HCT116 (cell line): ENCODE data around the gene SLC8A1. TPM values are rescaled to one million over a fixed set of nuclear protein-coding genes. Genes with fewer than 3 reads are reported as not detected.

Source experiments
- ATAC-seq: fragments of 200-7000 bp; cut with Tn5 transposase; 2 replicates; pipeline ENCODE4 v1.9.1; 2020; ENCODE audit warnings: mild to moderate bottlenecking, moderate library complexity
- BruUV-seq: library from RNA; stranded (reverse); fragments of 400-500 nt; replicated peaks from 2 replicates; lab custom pipeline; 2021; lab: Mats Ljungman, UMichigan
- CTCF ChIA-PET: fragments of 300-600 bp; sonication (Branson Sonifier 250); formaldehyde crosslinking; loops from one replicate; lab custom pipeline; 2021; ENCODE audit warnings: antibody characterized with exemption; lab: Charles Lee
- POLR2A ChIA-PET: fragments of 300-600, 350-600 bp; sonication (Branson Sonifier 250); formaldehyde crosslinking; loops from one replicate; lab custom pipeline; 2021; ENCODE audit warnings: antibody characterized with exemption; lab: Charles Lee
- RAD21 ChIA-PET, 2 experiments: fragments of 300-600 bp; sonication (Branson Sonifier 250); formaldehyde crosslinking; loops; one replicate each; lab custom pipeline; 2023; ENCODE audit warnings: low total read pairs in 2 of 2; ENCODE audit not compliant: uncharacterized antibody in 2 of 2, unreplicated experiment in 2 of 2, low non-redundant PET in 1 of 2; lab: Charles Lee
- DNase-seq: peaks from one replicate; pipeline ENCODE4 v3.0.0-alpha.2; 2010; ENCODE audit warnings: low read depth, low spot score
- H2AFZ ChIP-seq: fragments of 200-600 bp; shearing (Covaris generic), sonication (generic); 2 replicates; pipeline ENCODE4 v1.6.1; 2017; ENCODE audit warnings: low read depth, mixed run types, mixed read lengths, antibody characterized with exemption, low read length; ENCODE audit not compliant: poor library complexity, severe bottlenecking
- H3K27ac ChIP-seq: 2 replicates; pipeline ENCODE4 v1.5.1; 2012; ENCODE audit warnings: low read depth, low read length
- H3K27me3 ChIP-seq: fragments of 200-600 bp; sonication (generic); 2 replicates; pipeline ENCODE4 v1.6.1; 2016; ENCODE audit warnings: mixed run types, low read length, mixed read lengths; ENCODE audit not compliant: insufficient read depth
- H3K36me3 ChIP-seq, 2 experiments: fragments of 200-500 bp in 1 of 2; fragments of 200-600 bp in 1 of 2; sonication (Bioruptor generic) in 1 of 2; sonication (generic) in 1 of 2; 2 replicates each; pipeline versions ENCODE4 v1.5.1 to v1.6.1; 2014 to 2016; ENCODE audit warnings: low read length in 2 of 2, inconsistent platforms in 1 of 2, mixed read lengths in 1 of 2, mixed run types in 1 of 2; ENCODE audit not compliant: insufficient read depth in 2 of 2, control insufficient read depth in 1 of 2
- H3K4me1 ChIP-seq, 2 experiments: fragments of 200-600 bp in 1 of 2; sonication (generic) in 1 of 2; 2 replicates each; pipeline versions ENCODE4 v1.5.1 to v1.6.1; 2012 to 2017; ENCODE audit warnings: low read length in 2 of 2, inconsistent platforms in 1 of 2, mild to moderate bottlenecking in 1 of 2, mixed read lengths in 1 of 2, mixed run types in 1 of 2, moderate library complexity in 1 of 2; ENCODE audit not compliant: insufficient read depth in 2 of 2, control insufficient read depth in 1 of 2
- H3K4me2 ChIP-seq: fragments of 200-600 bp; sonication (generic); 2 replicates; pipeline ENCODE4 v1.6.1; 2017; ENCODE audit warnings: mixed run types, low read length, mixed read lengths
- H3K4me3 ChIP-seq, 2 experiments: fragments of 200-600 bp in 1 of 2; sonication (generic) in 1 of 2; replicated peaks in 1 of 2; 2 replicates each; pipeline ENCODE4 v1.5.1; 2011 to 2016; ENCODE audit warnings: low read length in 2 of 2, control low read depth in 1 of 2, low read depth in 1 of 2, mild to moderate bottlenecking in 1 of 2, mixed read lengths in 1 of 2, mixed run types in 1 of 2
- H3K79me2 ChIP-seq: fragments of 200-600 bp; sonication (generic); 2 replicates; pipeline ENCODE4 v1.6.1; 2017; ENCODE audit warnings: mild to moderate bottlenecking, mixed run types, low read length, moderate library complexity, mixed read lengths; ENCODE audit not compliant: insufficient read depth
- H3K9ac ChIP-seq: fragments of 200-600 bp; sonication (generic); 2 replicates; pipeline ENCODE4 v1.6.1; 2016; ENCODE audit warnings: low read length, mixed read lengths
- H3K9me2 ChIP-seq: fragments of 200-600 bp; sonication (generic), shearing (Covaris generic); 2 replicates; pipeline ENCODE4 v1.6.1; 2017; ENCODE audit warnings: mixed run types, mild to moderate bottlenecking, moderate library complexity; ENCODE audit not compliant: insufficient read depth
- H3K9me3 ChIP-seq, 2 experiments: fragments of 200-500 bp in 1 of 2; fragments of 200-600 bp in 1 of 2; sonication (Bioruptor generic) in 1 of 2; sonication (generic) in 1 of 2; 2 replicates each; pipeline ENCODE4 v1.6.1; 2014 to 2017; ENCODE audit warnings: low read length in 2 of 2, mixed read lengths in 2 of 2, inconsistent platforms in 1 of 2, low read depth in 1 of 2, mild to moderate bottlenecking in 1 of 2, mixed run types in 1 of 2, moderate library complexity in 1 of 2; ENCODE audit not compliant: control insufficient read depth in 1 of 2, insufficient read depth in 1 of 2
- H4K20me1 ChIP-seq: fragments of 200-600 bp; sonication (generic), shearing (Covaris generic); 2 replicates; pipeline ENCODE4 v1.6.1; 2017; ENCODE audit warnings: mixed run types, mild to moderate bottlenecking, moderate library complexity; ENCODE audit not compliant: insufficient read depth
- CBX3 ChIP-seq: IDR thresholded peaks from 2 replicates; pipeline ENCODE4 v1.6.1; 2012; ENCODE audit warnings: low read depth
- CTCF ChIP-seq, 3 experiments: fragments of 200-600 bp in 1 of 3; sonication (generic) in 1 of 3; IDR thresholded peaks in 2 of 3; conservative IDR thresholded peaks in 1 of 3; 2 replicates each; pipeline ENCODE4 v1.5.1; 2012 to 2017; ENCODE audit warnings: low read depth in 2 of 3, low read length in 2 of 3, antibody characterized with exemption in 1 of 3, borderline replicate concordance in 1 of 3, control low read depth in 1 of 3, mild to moderate bottlenecking in 1 of 3, mixed read lengths in 1 of 3, mixed run types in 1 of 3, moderate library complexity in 1 of 3; ENCODE audit not compliant: insufficient read depth in 1 of 3
- EGR1 ChIP-seq: IDR thresholded peaks from 2 replicates; pipeline ENCODE4 v1.6.1; 2012; ENCODE audit warnings: low read depth
- ELF1 ChIP-seq: IDR thresholded peaks from 2 replicates; pipeline ENCODE4 v1.6.1; 2012; ENCODE audit warnings: low read depth, borderline replicate concordance
- EZH2 ChIP-seq: fragments of 200-600 bp; sonication (generic); IDR thresholded peaks from 2 replicates; pipeline ENCODE4 v1.6.1; 2017; ENCODE audit warnings: antibody characterized with exemption, mixed run types
- EZH2phosphoT487 ChIP-seq: fragments of 200-600 bp; IDR thresholded peaks from 2 replicates; pipeline ENCODE4 v1.6.1; 2018; ENCODE audit warnings: antibody characterized with exemption, borderline replicate concordance
- FOSL1 ChIP-seq: IDR thresholded peaks from 2 replicates; pipeline ENCODE4 v1.6.1; 2012; ENCODE audit warnings: low read depth
- JUND ChIP-seq: IDR thresholded peaks from 2 replicates; pipeline ENCODE4 v1.6.1; 2012
- MAX ChIP-seq: IDR thresholded peaks from 2 replicates; pipeline ENCODE4 v1.6.1; 2012
- POLR2A ChIP-seq: IDR thresholded peaks from 2 replicates; pipeline ENCODE4 v1.7.0; 2011; ENCODE audit warnings: borderline replicate concordance; ENCODE audit not compliant: insufficient read depth, insufficient read length; ENCODE audit errors: extremely low read depth
- POLR2AphosphoS5 ChIP-seq: IDR thresholded peaks from 2 replicates; pipeline ENCODE4 v1.6.1; 2011; ENCODE audit warnings: mild to moderate bottlenecking, low read depth, low read length, moderate library complexity
- RAD21 ChIP-seq: IDR thresholded peaks from 2 replicates; pipeline ENCODE4 v1.6.1; 2012; ENCODE audit warnings: low read depth, mild to moderate bottlenecking
- REST ChIP-seq: IDR thresholded peaks from 2 replicates; pipeline ENCODE4 v1.6.1; 2012; ENCODE audit warnings: low read depth
- SIN3A ChIP-seq: IDR thresholded peaks from 2 replicates; pipeline ENCODE4 v1.6.1; 2012; ENCODE audit warnings: low read depth
- SRF ChIP-seq: IDR thresholded peaks from 2 replicates; pipeline ENCODE4 v1.6.1; 2012; ENCODE audit warnings: low read depth
- ZFX ChIP-seq: fragments of 450-650 bp; IDR thresholded peaks from 2 replicates; pipeline ENCODE4 v1.6.1; 2017
- ZNF274 ChIP-seq: fragments of 200-500 bp; sonication (Bioruptor generic); IDR thresholded peaks from 2 replicates; pipeline ENCODE4 v1.6.1; 2014; ENCODE audit warnings: mild to moderate bottlenecking, low read depth, low read length, inconsistent platforms
- intact Hi-C: fragments of 100-400 bp; cut with micrococcal nuclease; formaldehyde crosslinking; loops from 2 replicates; pipeline ENCODE4 v1.10.0; 2022
- total RNA-seq: library from RNA; stranded (reverse); gene quantifications from one replicate; pipeline ENCODE4 v1.2.1, GENCODE V29; 2021; ENCODE audit not compliant: unreplicated experiment

SLC8A1 gene
- total RNA-seq, 1 experiment from 2014 or later: 0.07 TPM

GRCh38 chr2:40173276-40173675 lies 278.6 kb downstream of the SLC8A1 start (continued):
- TF ChIP-seq REST (no peak), ZNF274 (no peak), ZFX (no peak), RAD21 (no peak), FOSL1 (no peak), JUND (no peak)

- H2AFZ ChIP-seq: no peak overlapping the region
- CTCF ChIA-PET: no interaction called here
- no peak for TF ChIP-seq RAD21
- no peak for TF ChIP-seq POLR2A
- TF ChIP-seq CTCF (IDR thresholded peaks at IDR 0.05 in 2 of 3, conservative IDR thresholded peaks at IDR 0.05 in 1 of 3; ENCODE audit: borderline replicate concordance in 1 of 3, insufficient read depth in 1 of 3, low read depth in 2 of 3, low read length in 2 of 3): no peak
- no peak for TF ChIP-seq JUND
- TF ChIP-seq ZNF274: no peak
- TF ChIP-seq SRF: no peak
- no peak for TF ChIP-seq CBX3
- no peak for TF ChIP-seq MAX
- TF ChIP-seq EZH2: no peak
- no peak for TF ChIP-seq REST
- no peak for TF ChIP-seq SIN3A
- no peak for TF ChIP-seq POLR2AphosphoS5
- no peak for TF ChIP-seq EZH2phosphoT487
- TF ChIP-seq ZFX: no peak
- TF ChIP-seq EGR1: no peak
- no peak for TF ChIP-seq ELF1
Observed at GRCh38 chr2:40169856-40170255, 282.0 kb downstream of the SLC8A1 start.

More at GRCh38 chr2:40169856-40170255, 282.0 kb downstream of the SLC8A1 start:
- BruUV-seq: no TSS peak
- POLR2A ChIA-PET: no interaction called here
- no peak for DNase-seq
- Histone ChIP-seq H3K9ac (no peak overlapping the region), H3K9me3 (no peaks in the 10 kb centered on the region), H3K27ac (no peak overlapping the region), H3K9me2 (no peaks in the 10 kb centered on the region), H3K36me3 (no peaks in the 10 kb centered on the region), H4K20me1 (no peaks in the 10 kb centered on the region), H3K4me2 (no peak overlapping the region), H3K27me3 (no peaks in the 10 kb centered on the region), H3K4me1 (no peaks in the 10 kb centered on the region; a peak in 1 of 4 replicates), H3K4me3 (no peak overlapping the region), H3K79me2 (no peaks in the 10 kb centered on the region)
- intact Hi-C loops: no loop called here
- RAD21 ChIA-PET: no interaction called here
- ATAC-seq: no peak
